ENCODE results near the gene ARHGAP26.
A peak's percentile ranks its signal among the peaks of the same experiment; 100 is the strongest.

ARHGAP26 gene

DNA sequence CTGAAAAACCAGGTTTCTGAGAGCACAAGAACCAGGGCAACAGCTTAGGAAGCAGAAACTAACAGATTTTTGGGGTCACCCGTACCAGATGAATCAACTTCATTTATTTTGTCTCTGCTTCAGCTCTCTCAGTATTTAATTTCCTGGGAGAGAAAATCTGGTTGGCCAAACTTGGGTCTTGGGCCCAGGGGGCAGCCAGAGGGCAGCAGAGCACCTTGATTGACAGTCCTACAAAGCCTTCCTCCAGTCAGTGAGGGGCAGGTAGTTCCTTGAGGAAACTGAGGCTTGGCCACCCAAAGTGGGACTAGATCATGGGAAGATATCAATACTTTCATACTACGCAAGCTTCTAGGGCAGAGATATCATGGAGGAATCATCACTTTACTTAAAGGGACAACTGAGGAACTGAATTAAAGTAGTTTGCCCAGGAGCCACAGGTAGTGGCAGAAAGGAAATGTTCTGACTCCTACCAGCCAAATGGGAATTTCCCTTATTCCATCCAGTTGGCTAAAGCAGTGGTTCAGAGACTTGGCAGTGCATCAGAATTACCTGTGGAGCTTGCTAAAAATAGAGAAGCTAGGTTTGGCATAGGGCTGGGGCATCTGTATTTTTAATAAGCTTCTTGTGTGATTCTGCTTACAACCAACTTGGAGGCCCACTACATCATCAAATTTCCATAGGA, 21.5 kb upstream of the ARHGAP26 start:
- FAIRE-seq (no peak), DNase-seq (ENCODE audit: insufficient read length, low spot score) (no peak)

DNA sequence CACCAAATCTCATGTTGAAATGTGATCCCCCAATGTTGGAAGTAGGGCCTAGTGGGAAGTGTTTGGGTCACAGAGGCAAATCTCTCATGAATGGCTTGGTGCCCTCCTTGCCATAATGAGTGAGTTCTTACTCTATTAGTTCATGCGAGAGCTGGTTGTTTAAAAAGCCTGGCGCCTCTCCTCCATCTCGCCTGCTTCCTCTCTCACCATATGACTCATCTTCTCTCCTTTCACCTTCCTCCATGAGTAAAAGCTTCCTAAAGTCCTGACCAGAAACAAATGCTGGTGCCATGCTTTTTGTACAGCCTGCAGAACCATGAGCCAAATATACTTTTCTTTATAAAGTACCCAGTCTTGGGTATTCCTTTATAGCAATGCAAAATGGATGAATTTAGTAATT, 20.9 kb upstream of the ARHGAP26 start:
- no peak for FAIRE-seq
- no peak for DNase-seq (ENCODE audit: insufficient read length, low spot score)

DNA sequence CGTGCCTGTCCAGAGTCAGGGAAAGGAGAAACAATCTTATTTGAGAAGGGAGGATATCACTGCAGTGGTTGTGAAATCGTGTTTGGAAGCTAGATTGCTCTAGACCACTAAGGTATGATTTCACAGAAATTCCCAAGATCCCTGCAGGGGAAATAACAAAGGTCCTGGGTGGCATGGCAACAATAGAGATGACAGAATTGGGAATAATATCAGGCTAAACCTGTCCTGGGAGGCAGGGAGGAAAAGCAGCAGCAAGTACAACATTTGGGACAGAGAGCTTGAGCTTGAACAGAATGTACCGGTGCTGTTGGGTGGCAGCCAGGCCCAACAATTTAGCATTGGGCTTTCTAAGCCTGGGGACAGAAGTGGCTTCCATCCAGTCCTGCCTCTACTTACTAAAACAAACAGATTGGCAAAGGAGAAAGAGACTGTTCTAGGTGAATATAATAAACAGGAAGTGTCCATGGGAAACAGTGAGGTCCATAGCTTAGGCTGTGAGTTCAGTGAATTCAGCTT, 17.0 kb upstream of the ARHGAP26 start:
- FAIRE-seq (no peak), DNase-seq (ENCODE audit: insufficient read length, low spot score) (no peak)

DNA sequence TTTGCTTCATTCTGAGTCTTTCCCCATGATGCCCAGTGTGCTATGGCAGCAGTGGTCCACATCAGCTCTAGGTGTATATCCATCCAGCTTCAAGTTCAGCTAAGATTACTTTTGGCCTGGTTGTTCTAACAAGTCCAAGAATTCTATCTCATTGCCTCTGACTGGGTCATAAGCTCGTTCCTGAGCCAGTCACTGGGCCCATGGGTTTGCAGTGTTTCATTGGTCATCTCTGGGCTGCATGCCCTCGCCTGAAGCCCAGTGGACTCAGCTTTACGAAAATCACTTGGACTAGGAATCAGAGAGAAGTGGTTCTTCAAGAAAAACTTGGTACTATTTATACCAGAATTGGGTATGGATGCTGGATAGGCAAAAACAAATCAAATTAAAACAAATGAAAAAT, 16.1 kb upstream of the ARHGAP26 start:
- FAIRE-seq (no peak), DNase-seq (ENCODE audit: insufficient read length, low spot score) (no peak)

DNA sequence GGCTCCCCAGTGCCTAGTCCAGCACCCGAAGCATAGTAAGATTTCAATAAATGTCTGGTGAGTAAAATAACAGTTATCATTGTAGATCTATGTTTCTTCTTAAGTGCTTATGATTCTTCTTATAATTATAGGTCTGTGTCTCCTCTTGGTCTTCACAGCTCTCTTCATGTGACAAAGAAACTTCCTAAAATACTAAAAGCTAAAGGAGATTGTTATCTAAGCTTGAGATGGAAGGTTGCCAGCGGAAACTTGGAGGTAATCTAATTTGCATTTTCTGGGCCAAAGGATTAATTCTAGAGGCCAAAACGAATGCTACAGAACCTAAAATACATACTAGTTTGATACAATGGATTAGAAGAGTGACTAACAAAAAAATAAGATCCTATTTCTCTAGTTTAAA, 13.6 kb upstream of the ARHGAP26 start:
- DNase-seq (ENCODE audit: insufficient read length, low spot score) (no peak), FAIRE-seq (no peak)

DNA sequence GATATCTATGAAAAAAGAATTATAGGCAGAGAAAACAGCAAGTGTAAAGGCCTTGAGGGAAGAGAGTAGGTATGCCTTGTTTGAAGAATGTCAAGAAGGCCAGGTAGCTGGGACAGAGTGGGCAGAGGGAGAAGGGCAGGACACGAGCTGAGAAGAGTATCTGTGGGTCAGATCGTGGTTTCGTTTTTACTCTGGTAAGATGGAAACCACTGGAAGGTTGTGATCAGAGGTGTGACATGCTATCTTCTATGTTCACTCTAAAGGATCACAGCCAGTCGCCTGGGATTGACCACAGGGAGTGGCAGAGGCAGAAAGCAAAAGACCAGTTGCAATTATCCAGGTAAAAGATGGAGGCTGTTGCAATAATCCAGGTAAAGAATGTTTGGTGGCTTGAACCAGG, 12.6 kb upstream of the ARHGAP26 start:
- no peak for FAIRE-seq
- DNase-seq (ENCODE audit: insufficient read length, low spot score), result no peak

DNA sequence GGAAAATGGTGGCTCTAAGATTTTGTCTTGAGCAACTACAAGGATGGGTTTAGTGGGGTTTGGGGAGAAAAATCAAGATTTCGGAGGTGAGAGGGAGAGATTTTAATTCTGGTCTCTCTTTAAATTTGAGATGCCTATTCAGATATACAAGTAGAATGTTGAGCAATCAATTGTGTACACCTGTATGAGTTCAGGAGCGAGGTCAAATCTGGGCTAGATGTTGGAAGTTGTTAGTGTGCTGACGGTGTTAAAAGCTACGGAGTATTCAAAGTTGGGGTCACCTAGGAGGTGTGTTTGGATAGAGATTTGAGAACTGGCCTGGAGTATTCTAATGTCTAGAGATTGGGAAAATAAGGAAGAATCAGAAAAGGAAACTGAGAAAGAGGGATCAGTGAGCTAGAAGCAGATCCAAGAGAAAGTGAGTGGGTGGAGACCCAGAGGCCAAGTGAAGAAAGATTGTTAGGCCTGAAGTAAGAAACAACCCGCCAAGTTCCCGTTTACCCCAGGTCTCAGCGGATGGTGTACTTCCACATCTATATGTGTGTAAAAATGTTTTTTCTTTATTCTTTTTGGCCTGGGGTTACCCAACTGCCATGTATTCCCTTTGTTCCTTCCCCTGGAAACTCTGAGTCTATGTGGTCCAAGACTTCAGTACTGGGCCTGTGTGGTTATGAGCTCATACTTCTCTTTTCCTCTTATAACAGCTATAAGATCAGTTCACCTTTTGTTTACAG, 11.9 kb upstream of the ARHGAP26 start:
- DNase-seq (ENCODE audit: insufficient read length, low spot score) (no peak), FAIRE-seq (no peak)

DNA sequence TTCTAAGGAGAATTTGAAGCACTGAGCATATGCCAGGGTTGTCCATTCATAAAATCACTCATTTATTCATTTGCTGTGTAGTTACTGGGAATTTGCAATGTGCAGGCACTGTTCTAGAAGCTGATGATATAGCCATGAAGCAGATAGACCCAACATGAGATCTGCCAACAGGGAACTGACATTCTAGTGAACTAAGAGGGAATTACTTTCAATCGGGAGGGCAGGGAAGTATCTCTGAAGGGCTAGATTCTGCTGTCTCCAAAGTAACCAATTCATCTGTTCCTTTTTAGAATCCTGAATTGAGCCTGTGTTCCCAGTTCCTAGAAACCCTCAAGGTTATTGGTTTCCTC, 11.4 kb upstream of the ARHGAP26 start:
- no peak for FAIRE-seq
- no peak for DNase-seq (ENCODE audit: insufficient read length, low spot score)

DNA sequence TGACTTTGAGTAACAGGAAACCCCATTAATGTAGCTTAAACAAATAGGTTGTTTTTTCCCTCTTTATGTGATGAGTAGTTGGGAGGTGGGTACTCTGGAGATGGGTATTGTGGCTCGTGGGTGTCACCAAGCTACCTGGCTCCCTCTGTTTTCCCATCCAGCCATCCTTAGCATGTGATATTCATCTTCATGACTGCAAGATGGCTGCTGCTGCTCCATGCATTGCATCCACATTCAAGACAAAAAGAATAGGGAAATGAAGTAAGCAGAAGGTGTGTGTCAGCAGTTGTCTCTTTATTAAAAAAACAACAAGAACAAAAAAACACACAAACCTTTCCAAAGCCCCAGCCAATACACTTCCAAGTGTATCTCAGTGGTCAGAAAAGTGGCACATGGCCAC, 6.5 kb upstream of the ARHGAP26 start:
- FAIRE-seq (no peak), DNase-seq (ENCODE audit: insufficient read length, low spot score) (no peak)

DNA sequence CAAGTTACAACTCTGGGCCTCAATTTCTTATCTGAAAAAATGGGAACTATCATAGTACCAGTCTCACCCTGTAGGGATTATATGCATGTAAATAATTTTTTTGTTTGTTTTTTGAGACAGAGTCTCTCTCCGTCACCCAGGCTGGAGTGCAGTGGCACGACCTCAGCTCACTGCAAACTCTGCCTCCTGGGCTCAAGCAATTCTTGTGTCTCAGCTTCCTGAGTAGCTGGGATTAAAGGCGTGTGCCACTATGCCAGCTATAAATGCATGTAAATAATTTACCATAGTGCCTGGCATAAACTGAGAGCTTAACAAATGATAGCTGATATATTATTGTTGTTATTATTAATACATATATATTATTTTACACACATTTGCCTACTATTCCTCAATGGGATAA, 3.0 kb upstream of the ARHGAP26 start:
- DNase-seq (ENCODE audit: insufficient read length, low spot score) (no peak), FAIRE-seq (no peak)

DNA sequence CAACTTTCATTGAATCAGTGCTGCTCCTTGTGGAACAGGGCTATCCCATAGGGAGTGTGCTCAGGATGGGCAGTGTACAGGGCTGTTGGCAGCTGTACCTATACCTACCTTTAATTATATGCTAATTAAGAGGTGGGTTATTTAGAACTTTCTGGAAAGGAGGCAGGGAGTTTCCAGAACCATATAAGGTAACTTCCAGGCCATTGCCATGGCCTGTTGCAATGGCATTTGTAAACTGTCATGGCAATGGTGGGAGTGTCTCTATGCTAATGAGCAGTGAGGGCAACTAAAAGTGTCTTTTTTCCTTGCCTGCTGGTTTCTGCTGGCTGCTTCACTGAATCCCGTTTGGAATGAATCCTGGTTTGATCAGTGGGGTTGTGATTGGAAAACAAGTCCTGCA, 2.3 kb upstream of the ARHGAP26 start:
- DNase-seq (ENCODE audit: insufficient read length, low spot score), result no peak
- no peak for FAIRE-seq

DNA sequence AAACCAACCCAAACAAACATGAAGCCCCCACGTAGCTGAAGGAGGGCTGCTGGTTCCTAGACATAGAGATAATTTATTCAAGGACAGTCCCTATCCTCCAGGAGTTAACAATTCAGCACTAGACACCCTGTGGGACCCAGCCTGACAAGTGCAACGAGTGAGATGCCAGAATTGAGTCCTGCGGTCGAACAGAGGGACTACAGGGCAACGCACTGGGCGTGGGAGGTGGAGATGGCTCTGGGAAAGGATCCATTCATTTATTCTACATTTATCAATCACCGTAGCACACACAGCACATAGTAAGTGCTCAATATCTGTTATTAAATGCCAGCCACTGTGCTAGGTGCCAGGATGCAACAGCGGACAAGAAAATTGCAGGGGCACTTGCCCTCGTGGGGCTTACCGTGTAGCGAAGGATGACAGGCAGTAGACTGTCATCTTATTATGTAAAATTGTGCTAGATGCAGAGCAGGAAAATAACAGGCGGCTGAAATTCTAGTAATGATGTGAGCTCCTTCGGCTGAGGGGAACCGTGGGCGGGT, 855 bp upstream of the ARHGAP26 start:
- DNase-seq (ENCODE audit: insufficient read length, low spot score) (no peak), FAIRE-seq (no peak)

DNA sequence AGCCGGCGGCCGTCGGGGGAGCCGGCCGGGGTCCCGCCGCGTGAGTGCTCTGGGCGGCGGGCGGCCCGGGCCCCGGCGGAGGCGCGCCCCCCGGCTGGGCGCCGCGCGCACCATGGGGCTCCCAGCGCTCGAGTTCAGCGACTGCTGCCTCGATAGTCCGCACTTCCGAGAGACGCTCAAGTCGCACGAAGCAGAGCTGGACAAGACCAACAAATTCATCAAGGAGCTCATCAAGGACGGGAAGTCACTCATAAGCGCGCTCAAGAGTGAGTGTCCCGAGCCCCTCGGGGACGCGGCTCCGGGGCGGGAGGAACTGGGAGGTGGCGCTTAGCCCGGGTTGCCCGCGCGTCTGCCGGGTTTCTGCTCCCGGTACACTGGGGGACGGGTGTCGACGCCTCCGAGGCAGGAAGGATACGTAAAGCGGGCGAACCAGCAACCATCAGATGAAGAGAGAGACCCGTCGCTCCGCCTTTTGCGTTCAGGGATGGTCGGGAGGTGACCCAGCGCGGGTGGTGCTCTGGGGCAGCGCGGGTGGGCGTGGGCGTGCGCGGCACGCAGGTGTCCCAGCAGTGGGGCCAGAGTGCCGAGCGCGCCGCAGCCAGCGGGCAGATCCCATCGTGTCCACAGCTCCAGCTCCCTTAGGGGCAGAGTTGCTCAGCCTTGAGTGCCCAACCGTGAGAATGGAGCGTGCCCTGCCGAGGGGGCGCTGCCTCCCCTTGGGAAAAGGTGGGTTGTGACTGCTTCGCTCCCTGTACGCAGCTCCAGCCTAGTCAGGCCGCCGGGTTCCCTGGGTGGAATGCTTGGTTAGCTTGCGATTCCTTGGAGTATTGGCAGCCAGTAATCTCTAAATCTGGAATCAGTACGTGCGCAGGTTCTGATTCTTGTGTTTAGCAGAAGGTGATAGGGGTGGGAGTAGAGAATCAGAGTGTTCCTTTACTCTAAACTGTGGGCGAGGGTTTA, 753 bp downstream of the ARHGAP26 start:
- FAIRE-seq (peak; percentile 58), DNase-seq (ENCODE audit: insufficient read length, low spot score) (peak; percentile 45)

DNA sequence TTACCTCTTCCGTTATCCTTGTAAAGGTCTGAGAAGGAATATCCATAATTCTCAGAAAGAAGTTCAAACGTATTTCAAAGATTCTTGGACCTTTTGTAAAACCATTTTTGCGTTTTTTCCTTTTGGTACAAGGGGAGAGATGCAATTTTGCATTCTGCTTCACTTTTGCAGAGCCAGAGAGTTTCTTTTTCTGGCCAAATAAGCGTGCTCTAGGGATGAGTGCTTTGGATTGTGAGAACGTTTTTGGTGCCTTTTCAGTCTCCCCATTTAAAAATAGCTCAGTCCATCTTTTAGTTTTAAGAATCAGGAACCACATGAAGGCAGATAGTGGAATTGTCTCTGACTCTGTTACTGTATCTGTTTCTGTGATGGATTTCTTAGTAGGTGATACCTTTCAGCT, 1.5 kb downstream of the ARHGAP26 start:
- no peak for DNase-seq (ENCODE audit: insufficient read length, low spot score)
- no peak for FAIRE-seq

DNA sequence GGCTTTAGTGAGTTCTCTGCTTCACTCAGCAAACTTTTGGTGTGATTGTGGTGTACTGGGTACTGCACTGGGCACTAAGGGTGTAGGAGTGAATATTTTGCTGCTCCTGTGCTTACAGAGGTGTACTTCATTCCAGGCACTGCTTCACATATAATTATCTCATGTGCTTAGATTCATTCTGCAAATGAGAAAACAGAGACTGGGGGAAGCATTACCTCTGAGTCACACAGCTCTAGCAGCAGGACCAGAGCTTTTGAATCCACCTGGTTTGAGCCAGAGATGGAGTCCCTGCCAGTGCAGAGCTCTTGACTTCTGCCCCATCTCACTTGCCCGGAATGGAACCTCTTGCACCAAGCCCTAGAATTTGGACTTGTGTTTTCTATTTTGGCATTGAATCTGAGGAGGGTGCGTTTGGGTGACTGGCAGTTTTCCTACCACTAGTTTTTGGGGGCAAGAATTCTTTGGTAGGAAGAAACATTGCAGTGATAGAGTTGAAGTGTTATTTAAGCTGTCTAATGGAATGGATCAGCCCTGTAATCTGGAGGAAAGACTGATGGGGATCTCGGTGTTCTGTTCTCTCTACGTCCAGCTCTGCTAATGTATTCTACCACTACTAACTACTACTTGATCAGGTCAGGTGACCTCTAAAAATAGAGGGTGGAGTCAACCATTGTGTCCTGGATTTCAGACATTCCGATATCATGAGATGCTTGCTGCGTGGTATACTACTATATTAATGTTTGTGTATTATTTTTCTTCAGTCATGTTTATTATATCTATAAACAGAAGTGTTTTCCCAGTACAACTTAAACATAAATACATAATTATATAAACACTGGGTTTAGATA, 2.5 kb downstream of the ARHGAP26 start:
- DNase-seq (ENCODE audit: insufficient read length, low spot score) (no peak), FAIRE-seq (no peak)

DNA sequence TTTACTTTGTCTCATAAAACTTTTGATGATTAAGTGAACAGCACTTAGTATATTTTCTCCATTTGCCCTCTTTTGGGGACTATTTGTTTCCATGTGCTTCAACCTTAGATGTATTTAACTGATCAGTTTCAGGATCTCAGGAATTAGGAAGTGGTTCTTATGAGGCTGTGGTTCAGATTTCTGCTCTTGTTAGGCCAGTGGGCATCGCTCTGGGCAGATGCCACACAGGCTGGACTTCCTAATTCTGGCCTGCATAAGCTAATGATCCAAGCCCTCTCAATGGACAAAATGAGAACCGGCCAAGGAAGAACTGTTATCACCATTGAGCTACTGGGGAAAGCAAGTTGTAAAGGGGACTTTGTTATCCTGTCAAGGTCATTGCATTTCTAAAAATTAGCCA, 6.9 kb downstream of the ARHGAP26 start:
- FAIRE-seq (no peak), DNase-seq (ENCODE audit: insufficient read length, low spot score) (no peak)

DNA sequence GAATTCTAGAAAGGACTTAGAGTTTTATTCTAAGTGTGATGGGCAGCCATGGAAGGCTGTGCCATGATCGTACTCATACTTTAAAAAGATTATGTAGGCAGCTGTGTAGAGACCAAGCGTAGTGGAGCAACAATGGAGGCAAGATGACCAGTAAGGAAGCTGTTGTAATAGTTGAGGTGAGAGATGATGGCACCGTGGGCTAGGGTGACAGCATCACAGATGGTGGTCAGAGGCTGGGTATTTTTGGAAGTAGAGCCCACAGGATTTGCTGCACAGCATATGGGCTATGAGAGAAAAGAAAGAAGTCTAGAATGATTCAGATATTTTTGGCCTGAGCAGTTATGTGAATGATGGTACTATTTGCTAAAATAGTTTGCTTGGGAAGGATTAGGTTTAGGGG, 7.7 kb downstream of the ARHGAP26 start:
- DNase-seq (ENCODE audit: insufficient read length, low spot score), result no peak
- no peak for FAIRE-seq

DNA sequence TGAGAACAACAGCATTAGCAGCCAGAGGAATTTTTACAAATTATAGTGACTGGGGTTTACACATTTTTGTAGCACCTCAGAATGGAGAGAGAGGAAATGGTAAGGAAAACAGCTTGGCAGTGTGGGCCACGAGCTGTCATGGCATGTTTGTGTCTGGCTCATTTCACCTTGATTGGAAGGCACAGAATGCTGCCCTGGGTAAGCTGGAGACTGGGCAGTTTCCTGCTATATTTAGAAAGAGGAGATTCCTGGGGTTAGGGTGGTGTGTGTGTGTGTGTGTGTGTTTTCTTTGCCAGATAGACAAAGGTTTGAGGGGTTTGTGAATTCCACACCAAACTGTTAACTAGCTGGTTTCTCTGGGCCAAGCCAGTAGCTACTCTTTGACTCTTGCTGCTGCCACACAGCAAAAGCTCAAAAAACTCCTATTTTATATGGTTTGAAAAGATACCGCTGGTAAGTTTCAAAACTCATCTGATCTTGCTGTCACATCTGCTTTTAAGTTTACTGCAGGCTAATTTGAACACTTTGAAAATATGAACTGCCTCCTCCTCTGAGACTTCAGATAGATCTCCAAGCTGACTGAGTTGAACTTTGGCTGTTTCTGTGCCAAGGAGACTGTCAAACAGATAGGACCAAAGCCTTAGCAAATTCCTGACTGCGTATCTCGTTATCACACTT, 9.1 kb downstream of the ARHGAP26 start:
- FAIRE-seq, result no peak
- no peak for DNase-seq (ENCODE audit: insufficient read length, low spot score)

DNA sequence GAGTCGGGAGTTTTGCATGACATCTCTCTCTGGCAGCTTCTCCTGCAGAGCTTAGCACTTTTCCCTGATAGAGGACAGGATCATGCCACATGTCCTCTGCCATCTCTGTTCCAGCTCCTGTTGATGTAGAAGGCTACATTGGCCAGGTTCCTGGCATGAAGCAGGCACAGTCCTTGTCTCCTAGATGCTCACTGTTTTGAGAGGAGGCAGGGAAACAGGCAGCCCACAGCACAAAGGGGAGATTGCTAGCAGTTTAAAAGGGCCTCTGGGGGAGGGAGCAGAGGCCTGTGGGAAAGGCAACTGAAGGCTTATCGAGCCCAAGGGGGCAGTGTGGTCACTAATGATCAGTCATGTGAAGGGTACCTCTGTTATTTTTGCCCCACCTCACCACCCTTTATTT, 10.7 kb downstream of the ARHGAP26 start:
- FAIRE-seq (no peak), DNase-seq (ENCODE audit: insufficient read length, low spot score) (no peak)

All from HTR-8/SVneo (cell line).